Left renal pelvis (tissue), 4 donors: ENCODE data around the gene ACER1. TPM values are rescaled to one million over a fixed set of nuclear protein-coding genes. Genes with fewer than 3 reads are reported as not detected.
"Not testable (repeated sequence)": the region's sequence is repeated elsewhere in the genome, so short reads cannot be mapped to it uniquely, and the experiment has no call there.

Source experiments
- DNase-seq, 4 donors: peaks; one replicate each; pipeline ENCODE4 v3.0.0-alpha.2; 2013; ENCODE audit warnings: low read depth in 4 of 4, low spot score in 3 of 4
- polyA plus RNA-seq, 4 donors: library from polyadenylated mRNA; unstranded; fragments of 120-200 nt; gene quantifications; one replicate each; pipeline ENCODE4 v1.2.1, GENCODE V29; 2013; ENCODE audit not compliant: insufficient read length in 4 of 4

The ACER1 gene
- polyA plus RNA-seq, result under 1 TPM in 3 of 4 donors, not detected in 1; 0.10 to 0.20 (median 0.11) TPM

- DNase-seq, result no peak
Observed at GRCh38 chr19:6333439-6333838, at the start of gene ACER1. ACER1 (minus strand) TSS chr19:6333612; CDS start chr19:6333551, 61 bp downstream.

- DNase-seq, result no peak
Observed at GRCh38 chr19:6383188-6383587, 49.8 kb upstream of the ACER1 start.

GRCh38 chr19:6381030-6381750 is 47.8 kb upstream of the ACER1 start:
- no peak for DNase-seq

GRCh38 chr19:6379744-6380143 is 46.3 kb upstream of the ACER1 start:
- DNase-seq, result no peak

- no peak for DNase-seq
Observed at GRCh38 chr19:6378486-6378885, 45.1 kb upstream of the ACER1 start.

- no peak for DNase-seq
Observed at GRCh38 chr19:6378041-6378440, 44.6 kb upstream of the ACER1 start.

GRCh38 chr19:6376512-6377190 is 43.2 kb upstream of the ACER1 start:
- DNase-seq, result no peak

- no peak for DNase-seq
Observed at GRCh38 chr19:6375411-6376010, 42.1 kb upstream of the ACER1 start, which contains the start of gene PSPN. PSPN (minus strand) TSS chr19:6375933; CDS start chr19:6375849, 84 bp downstream.

GRCh38 chr19:6374711-6375410 is 41.4 kb upstream of the ACER1 start:
- no peak for DNase-seq

GRCh38 chr19:6374161-6374709 is 40.8 kb upstream of the ACER1 start:
- no peak for DNase-seq

GRCh38 chr19:6373813-6374108 is 40.3 kb upstream of the ACER1 start:
- no peak for DNase-seq

GRCh38 chr19:6373096-6373812 is 39.8 kb upstream of the ACER1 start:
- DNase-seq, result peak; percentile 90 to 95 (median 93)

- DNase-seq, result peak; percentile 99 to 100 (median 100)
Observed at GRCh38 chr19:6372594-6373095, 39.2 kb upstream of the ACER1 start, which contains the start of gene ALKBH7. ALKBH7 (plus strand) TSS chr19:6372794; CDS start chr19:6372821, 27 bp downstream.

- DNase-seq, result no peak
Observed at GRCh38 chr19:6364353-6364752, 30.9 kb upstream of the ACER1 start.

GRCh38 chr19:6362351-6362801 is 29.0 kb upstream of the ACER1 start:
- DNase-seq, result no peak

- DNase-seq, result no peak
Observed at GRCh38 chr19:6362027-6362350, 28.6 kb upstream of the ACER1 start.

GRCh38 chr19:6360857-6361216 is 27.4 kb upstream of the ACER1 start:
- not testable (repeated sequence) for DNase-seq

- not testable (repeated sequence) for DNase-seq
Observed at GRCh38 chr19:6360445-6360844, 27.0 kb upstream of the ACER1 start.

- no peak for DNase-seq
Observed at GRCh38 chr19:6359568-6360341, 26.3 kb upstream of the ACER1 start.
